Measurements from ENCODE around the gene PRKCA. TPM values are rescaled to one million over a fixed set of nuclear protein-coding genes. Genes with fewer than 3 reads are reported as not detected.

The PRKCA gene
- polyA plus RNA-seq, 2 of the 4 experiments (the other 2 are of a cell fraction) = 28.8 to 65.0 TPM

DNA sequence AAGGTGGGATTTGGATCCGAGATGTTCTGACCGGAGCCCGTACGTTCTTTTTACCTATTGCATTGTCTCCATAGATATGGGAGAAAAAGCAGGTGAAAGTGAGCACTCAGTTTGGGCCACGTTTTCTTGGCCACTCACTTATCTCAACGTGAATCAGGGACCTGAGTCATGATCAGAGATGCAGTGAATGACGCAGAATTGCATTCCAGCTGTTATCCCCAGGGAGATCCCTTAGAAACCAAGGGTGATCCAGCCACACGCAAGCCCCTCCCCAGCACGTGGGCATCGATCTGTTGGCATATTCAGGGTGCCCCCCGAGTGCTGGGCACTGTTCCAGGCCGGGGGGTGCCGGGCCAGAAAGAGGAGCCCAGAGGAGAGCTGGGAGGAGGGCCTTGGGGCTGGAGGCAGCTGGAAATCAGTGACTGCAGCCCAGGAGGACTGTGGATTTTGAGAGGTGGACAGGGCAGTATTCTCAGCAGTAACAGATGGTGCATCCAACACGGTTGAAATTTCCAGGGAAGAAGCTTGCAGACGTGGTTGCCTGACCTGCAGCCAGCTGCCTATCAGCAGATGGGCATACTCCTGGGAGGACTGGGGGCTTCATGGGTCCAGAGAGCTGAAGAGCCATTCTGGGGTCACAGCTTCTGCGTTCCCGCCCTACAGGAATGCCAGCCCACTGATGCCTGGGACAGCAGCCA lies 445.3 kb downstream of the PRKCA start:
- FAIRE-seq = no peak
- Histone ChIP-seq H3K4me3 (no peak overlapping the region), H3K4me2 (no peak overlapping the region), H3K9me3 (no peaks in the 10 kb centered on the region), H3K27ac (no peak overlapping the region), H3K4me1 (no peaks in the 10 kb centered on the region)
- ChIA-PET POLR2A (no interaction called here), CTCF (interaction anchor here (1.4 to 2.2 kb wide), 3 partner anchors 10 to 33 kb away, joined by 3 to 6 read pairs (median 5); no protein-coding TSS in a partner anchor)
- ATAC-seq = 0 out of 6 replicates have a peak, but pooled peaks of 1 of the 2 experiments have one; percentile 19
- WGBS (ENCODE audit: missing lambda C conversion rate) = 86% methylated on average over 17 of the region's 17 CpGs
- DNase-seq (ENCODE audit: low read depth in 1 of 2, low spot score in 1 of 2) = no peak
- TF ChIP-seq MAZ (IDR thresholded peaks at IDR 0.05; ENCODE audit: borderline replicate concordance, low read depth, low read length) (no peak), HOXA7 (CRISPR knock-in tag; IDR thresholded peaks at IDR 0.05) (no peak), CHD4 (IDR thresholded peaks at IDR 0.05; ENCODE audit: borderline replicate concordance) (no peak), TFCP2L1 (CRISPR knock-in tag; IDR thresholded peaks at IDR 0.05) (no peak), TP53 (CRISPR knock-in tag; IDR thresholded peaks at IDR 0.05) (no peak), EHF (CRISPR knock-in tag; IDR thresholded peaks at IDR 0.05) (no peak), HDAC2 (IDR thresholded peaks at IDR 0.05) (no peak), CHD2 (IDR thresholded peaks at IDR 0.05; ENCODE audit: low read length, partially characterized antibody) (no peak), JUN (IDR thresholded peaks at IDR 0.05) (no peak), FOSL2 (IDR thresholded peaks at IDR 0.05) (no peak), FOSL2 (CRISPR knock-in tag; IDR thresholded peaks at IDR 0.05) (no peak), MYC (IDR thresholded peaks at IDR 0.05; ENCODE audit: borderline replicate concordance, low read length) (no peak)
- TF ChIP-seq, protein P1, sequence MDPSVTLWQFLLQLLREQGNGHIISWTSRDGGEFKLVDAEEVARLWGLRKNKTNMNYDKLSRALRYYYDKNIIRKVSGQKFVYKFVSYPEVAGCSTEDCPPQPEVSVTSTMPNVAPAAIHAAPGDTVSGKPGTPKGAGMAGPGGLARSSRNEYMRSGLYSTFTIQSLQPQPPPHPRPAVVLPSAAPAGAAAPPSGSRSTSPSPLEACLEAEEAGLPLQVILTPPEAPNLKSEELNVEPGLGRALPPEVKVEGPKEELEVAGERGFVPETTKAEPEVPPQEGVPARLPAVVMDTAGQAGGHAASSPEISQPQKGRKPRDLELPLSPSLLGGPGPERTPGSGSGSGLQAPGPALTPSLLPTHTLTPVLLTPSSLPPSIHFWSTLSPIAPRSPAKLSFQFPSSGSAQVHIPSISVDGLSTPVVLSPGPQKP (IDR thresholded peaks at IDR 0.05; ENCODE audit: low read depth, low read length) = no peak
- TF ChIP-seq, protein P2, sequence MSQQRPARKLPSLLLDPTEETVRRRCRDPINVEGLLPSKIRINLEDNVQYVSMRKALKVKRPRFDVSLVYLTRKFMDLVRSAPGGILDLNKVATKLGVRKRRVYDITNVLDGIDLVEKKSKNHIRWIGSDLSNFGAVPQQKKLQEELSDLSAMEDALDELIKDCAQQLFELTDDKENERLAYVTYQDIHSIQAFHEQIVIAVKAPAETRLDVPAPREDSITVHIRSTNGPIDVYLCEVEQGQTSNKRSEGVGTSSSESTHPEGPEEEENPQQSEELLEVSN (IDR thresholded peaks at IDR 0.05; ENCODE audit: borderline replicate concordance, low read depth) = no peak
- TF ChIP-seq, protein P3, sequence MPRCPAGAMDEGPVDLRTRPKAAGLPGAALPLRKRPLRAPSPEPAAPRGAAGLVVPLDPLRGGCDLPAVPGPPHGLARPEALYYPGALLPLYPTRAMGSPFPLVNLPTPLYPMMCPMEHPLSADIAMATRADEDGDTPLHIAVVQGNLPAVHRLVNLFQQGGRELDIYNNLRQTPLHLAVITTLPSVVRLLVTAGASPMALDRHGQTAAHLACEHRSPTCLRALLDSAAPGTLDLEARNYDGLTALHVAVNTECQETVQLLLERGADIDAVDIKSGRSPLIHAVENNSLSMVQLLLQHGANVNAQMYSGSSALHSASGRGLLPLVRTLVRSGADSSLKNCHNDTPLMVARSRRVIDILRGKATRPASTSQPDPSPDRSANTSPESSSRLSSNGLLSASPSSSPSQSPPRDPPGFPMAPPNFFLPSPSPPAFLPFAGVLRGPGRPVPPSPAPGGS (IDR thresholded peaks at IDR 0.05) = no peak

DNA sequence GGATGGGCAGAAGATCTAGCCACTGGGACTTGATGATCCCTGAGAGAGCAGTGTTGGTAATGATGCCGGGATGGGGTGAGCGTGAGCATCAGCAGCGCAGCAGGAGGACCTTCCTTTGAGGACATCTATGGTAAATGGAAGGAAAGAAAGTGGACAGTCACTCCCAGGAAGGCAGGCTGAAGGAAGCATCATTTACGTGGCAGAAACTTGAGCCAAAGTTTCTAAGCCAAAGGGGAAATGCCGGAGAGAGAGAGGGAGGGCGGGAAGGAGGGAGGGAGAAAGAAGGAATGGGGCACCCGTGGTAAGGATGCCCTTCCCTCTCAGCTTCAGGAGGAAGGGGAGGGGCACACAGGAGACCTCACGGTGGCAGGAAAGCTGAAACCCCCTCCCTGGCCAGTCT lies 446.2 kb downstream of the PRKCA start:
- Histone ChIP-seq H3K9me3 (no peaks in the 10 kb centered on the region), H3K4me1 (no peaks in the 10 kb centered on the region), H3K4me3 (no peak overlapping the region), H3K27ac (no peak overlapping the region), H3K4me2 (no peak overlapping the region)
- ChIA-PET POLR2A (no interaction called here), CTCF (interaction anchor here (0.8 kb wide), 1 partner anchor 21 kb away, joined by 4 read pairs; no protein-coding TSS in a partner anchor)
- TF ChIP-seq MAZ (IDR thresholded peaks at IDR 0.05; ENCODE audit: borderline replicate concordance, low read depth, low read length) (no peak), FOSB (CRISPR knock-in tag; IDR thresholded peaks at IDR 0.05) (no peak), SMC3 (IDR thresholded peaks at IDR 0.05) (no peak), KDM1A (IDR thresholded peaks at IDR 0.05; ENCODE audit: low read depth) (no peak), CEBPB (IDR thresholded peaks at IDR 0.05) (no peak), ZSCAN20 (CRISPR knock-in tag; IDR thresholded peaks at IDR 0.05) (no peak), NR3C1 (IDR thresholded peaks at IDR 0.05) (no peak), POLR2A (IDR thresholded peaks at IDR 0.05; ENCODE audit: low read length) (no peak), JUNB (IDR thresholded peaks at IDR 0.05) (no peak), MAFK (IDR thresholded peaks at IDR 0.05; ENCODE audit: partially characterized antibody) (no peak), HOXB13 (CRISPR knock-in tag; IDR thresholded peaks at IDR 0.05; ENCODE audit: low read depth) (no peak), FOXS1 (CRISPR knock-in tag; IDR thresholded peaks at IDR 0.05) (no peak), RNF2 (IDR thresholded peaks at IDR 0.05; ENCODE audit: borderline replicate concordance, low read depth) (no peak)
- TF ChIP-seq, protein P2 (IDR thresholded peaks at IDR 0.05; ENCODE audit: borderline replicate concordance, low read depth) = no peak
- TF ChIP-seq, protein P4, sequence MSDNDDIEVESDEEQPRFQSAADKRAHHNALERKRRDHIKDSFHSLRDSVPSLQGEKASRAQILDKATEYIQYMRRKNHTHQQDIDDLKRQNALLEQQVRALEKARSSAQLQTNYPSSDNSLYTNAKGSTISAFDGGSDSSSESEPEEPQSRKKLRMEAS (IDR thresholded peaks at IDR 0.05) = no peak
- TF ChIP-seq, protein P5, sequence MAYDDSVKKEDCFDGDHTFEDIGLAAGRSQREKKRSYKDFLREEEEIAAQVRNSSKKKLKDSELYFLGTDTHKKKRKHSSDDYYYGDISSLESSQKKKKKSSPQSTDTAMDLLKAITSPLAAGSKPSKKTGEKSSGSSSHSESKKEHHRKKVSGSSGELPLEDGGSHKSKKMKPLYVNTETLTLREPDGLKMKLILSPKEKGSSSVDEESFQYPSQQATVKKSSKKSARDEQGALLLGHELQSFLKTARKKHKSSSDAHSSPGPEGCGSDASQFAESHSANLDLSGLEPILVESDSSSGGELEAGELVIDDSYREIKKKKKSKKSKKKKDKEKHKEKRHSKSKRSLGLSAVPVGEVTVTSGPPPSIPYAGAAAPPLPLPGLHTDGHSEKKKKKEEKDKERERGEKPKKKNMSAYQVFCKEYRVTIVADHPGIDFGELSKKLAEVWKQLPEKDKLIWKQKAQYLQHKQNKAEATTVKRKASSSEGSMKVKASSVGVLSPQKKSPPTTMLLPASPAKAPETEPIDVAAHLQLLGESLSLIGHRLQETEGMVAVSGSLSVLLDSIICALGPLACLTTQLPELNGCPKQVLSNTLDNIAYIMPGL (CRISPR knock-in tag; IDR thresholded peaks at IDR 0.05; ENCODE audit: borderline replicate concordance) = no peak
- TF ChIP-seq, protein P3 (IDR thresholded peaks at IDR 0.05) = no peak
- FAIRE-seq (no peak), ATAC-seq (no peak), DNase-seq (ENCODE audit: low read depth in 1 of 2, low spot score in 1 of 2) (no peak)
- WGBS (ENCODE audit: missing lambda C conversion rate) = 91% methylated on average over 8 of the region's 8 CpGs
